ENCODE measurements around the gene UCK2.
"Not testable (repeated sequence)": the region's sequence is repeated elsewhere in the genome, so short reads cannot be mapped to it uniquely, and the experiment has no call there.

UCK2 gene
- 7.6 to 53.1 (median 20.5) reads per million in 4 experiments for total RNA-seq

DNA sequence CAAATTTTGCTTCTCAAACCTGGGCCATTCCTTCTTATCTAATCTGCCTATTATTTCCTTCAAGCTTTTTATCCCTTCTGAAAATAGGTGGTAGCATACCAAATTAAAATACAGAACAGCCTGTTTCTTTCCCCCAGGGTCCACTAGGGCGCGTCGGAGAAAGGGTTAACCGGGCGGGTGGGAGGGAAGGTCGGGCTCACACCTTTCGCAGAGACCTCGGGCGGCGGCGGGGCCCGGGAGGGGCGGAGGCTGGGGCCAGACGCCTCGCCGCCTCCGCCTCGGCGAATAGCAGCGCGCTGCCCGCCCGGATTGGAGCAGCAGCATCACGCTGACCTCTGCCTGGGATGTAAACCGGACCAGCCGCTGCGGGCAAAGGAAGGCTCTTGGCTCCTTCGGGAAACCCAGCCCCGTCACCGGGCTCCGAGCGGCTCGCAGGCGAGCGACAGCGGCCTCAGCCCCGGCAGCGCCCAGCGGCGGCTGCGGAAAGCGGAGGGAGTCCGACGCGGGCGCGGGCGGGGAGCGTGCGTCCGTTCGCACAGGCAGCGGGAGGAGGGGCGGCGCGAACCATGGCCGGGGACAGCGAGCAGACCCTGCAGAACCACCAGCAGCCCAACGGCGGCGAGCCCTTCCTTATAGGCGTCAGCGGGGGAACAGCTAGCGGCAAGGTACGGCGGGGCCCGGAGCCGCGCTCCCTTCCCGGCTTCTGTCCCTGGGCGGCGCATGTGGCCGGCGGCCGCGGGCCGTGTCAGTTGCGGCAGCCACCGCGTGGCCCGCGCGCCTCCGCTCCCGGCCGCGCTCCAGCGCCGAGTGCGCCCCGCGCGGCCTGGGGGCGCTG lies at the start of gene UCK2:
Gene UCK2 (plus strand): TSS at position 347 of the 835 bp plus-strand sequence. CDS start 220 bp downstream, at position 567.
- DNase-seq: peak; percentile 7

DNA sequence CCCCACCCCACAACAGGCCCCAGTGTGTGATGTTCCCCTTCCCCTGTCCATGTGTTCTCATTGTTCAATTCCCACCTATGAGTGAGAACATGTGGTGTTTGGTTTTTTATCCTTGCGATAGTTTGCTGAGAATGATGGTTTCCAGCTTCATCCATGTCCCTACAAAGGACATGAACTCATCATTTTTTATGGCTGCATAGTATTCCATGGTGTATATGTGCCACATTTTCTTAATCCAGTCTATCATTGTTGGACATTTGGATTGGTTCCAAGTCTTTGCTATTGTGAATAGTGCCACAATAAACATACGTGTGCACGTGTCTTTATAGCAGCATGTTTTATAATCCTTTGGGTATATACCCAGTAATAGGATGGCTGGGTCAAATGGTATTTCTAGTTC lies 49.2 kb upstream of the UCK2 start:
- not testable (repeated sequence) for DNase-seq

GRCh38 chr1:165783519-165783918 lies 43.9 kb upstream of the UCK2 start:
- DNase-seq: not testable (repeated sequence)

GRCh38 chr1:165787741-165788140 lies 39.7 kb upstream of the UCK2 start:
- DNase-seq: no peak

DNA sequence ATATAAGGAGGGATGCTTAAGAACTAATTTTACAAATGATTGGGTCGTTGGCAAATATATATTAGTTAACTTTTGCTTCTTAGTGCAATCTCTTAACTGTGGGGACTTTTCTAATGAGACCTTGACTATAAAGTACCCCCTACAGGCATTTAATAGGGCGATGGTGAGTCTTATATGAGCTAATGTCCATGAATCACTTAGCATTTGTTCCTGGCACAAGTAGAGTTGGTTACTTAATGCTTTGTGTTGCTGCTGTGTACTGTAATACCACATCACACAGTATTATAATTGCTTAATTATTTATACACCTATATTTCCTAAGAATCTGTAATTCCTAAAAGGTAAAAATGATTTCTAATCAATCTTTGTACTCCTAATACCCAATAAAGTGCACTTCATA lies 33.5 kb upstream of the UCK2 start:
- no peak for DNase-seq

- DNase-seq: no peak
Observed at GRCh38 chr1:165795894-165796293, 31.5 kb upstream of the UCK2 start.

- no peak for DNase-seq
Observed at GRCh38 chr1:165799387-165799786, 28.0 kb upstream of the UCK2 start.

DNA sequence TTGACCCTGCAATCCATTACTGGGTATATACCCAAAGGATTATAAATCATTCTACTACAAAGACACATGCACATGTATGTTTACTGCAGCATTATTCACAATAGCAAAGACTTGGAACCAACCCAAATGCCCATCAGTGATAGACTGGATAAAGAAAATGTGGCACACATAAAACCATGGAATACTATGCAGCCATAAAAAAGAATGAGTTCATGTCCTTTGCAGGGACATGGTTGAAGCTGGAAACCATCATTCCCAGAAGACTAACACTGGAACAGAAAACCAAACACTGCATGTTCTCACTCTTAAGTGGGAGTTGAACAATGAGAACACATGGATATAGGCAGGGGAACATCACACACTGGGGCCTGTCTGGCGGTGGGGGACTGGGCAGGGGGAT lies 22.9 kb upstream of the UCK2 start:
- DNase-seq: not testable (repeated sequence)

DNA sequence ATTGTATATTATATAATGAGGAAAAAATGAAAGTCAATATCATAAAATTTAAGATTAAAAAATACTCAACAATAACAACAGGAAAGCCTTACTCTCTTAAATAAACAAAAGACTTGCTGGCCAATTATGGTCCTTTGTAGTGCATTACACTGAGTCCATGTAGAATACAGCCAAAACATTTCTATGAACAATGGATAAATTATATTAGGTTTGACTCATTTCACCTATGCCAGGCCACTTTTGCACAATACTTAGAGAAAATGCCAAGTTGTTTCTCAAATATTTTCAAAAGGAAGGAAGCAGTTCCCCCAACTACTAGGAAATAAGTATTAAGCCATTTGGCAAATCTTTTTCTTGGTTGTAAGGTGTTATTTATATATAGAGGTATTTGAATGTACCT lies 19.8 kb upstream of the UCK2 start:
- DNase-seq: no peak

GRCh38 chr1:165815725-165816124 lies 11.7 kb upstream of the UCK2 start:
- DNase-seq: no peak

DNA sequence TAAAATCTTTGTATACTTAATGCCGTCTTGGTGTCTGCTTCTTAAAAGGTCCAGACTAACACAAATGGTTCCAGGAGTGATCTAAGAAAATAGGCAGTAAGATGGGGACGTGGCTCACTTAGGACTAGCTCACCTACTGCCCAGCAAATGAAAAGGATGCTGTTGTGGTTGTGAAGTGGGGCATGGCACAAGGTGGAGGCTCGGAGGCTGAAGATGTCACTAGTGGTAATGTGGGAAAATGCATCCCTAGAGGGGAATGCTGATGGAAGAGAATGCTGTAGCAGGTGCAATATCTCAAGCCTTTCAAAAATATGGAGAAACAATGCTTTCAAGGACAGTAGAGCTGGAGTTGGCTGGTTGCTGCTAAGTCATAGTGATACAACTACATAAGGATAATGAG lies 11.3 kb upstream of the UCK2 start:
- no peak for DNase-seq

DNA sequence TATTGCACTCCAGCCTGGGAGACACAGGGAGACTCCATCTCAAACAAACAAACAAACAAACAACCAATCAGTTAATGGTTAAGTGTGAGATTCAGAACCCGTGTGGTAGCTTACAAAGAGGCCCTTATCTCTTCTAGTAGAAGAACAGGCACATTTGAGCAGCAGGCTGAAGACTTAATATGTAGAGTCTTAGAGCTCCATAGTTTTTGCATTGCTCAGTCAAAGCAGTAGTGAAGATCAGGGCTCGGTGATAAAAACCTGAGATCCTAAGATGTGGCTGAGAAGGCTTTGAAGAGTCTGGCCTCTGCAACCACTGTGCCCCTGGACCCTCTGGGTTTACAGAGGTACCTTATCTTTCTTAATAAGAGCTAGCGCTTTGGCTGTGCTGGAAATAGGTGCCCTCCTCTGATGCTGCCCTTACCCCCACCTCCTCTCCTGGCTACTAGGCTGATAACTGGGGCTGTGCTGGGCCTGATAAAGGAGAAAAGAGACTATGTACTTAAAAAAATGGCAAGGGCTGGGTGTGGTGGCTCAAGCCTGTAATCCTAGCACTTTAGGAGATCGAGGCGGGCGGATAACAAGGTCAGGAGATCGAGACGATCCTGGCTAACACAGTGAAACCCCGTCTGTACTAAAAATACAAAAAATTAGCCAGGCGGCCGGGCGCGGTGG lies 10.5 kb upstream of the UCK2 start:
- no peak for DNase-seq

- DNase-seq: no peak
Observed at GRCh38 chr1:165823552-165824268, 3.7 kb upstream of the UCK2 start.

DNA sequence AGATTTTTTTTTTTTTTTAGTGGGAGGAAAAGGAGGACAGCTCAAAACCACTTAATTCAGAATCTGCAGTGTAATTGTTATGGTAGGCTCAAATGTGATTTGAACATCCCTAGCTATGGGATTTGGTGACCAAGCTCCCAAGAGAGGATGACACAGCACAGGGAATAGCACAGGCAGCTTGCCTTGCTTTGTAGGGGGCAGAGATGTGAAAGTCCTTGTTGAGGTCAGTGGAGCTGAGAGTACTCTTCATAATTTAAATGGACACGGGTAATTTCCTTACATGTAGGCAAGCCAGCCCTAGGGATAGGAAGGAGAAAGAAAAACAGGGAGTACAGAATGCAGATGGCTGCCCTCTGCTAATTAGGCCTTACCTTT lies 3.2 kb upstream of the UCK2 start:
- DNase-seq: no peak

DNA sequence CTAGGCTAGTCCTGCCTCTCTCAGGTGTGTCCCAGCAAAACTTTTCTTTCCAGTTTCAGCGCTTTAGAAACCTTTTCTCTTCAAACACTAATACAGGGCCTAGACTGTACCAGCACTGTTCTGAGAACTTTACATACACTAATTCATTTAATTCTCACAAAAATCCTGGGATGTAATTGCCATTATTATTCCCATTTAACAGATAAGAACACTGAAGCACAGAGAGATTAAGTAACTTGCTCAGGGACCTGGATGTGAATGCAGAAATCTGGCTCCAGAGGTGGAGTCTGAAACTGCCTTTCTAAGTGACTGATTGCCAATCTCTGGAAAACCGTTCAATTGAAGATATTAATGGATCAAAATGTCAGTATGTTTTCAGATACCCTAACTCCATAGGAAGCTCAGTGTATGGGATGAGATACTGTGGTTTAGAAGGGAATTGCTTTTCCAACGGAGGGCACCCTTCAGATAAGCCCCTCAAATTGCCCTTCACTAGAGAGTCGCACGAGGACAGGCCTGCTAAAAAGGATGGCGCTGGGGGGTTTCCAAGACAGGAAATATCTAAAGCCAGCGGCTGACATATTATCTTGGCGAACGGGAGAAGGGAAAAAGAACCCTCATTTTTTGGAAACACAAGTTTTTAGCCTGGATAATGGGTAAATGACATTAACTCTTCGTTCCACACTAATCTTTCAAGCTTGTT lies 698 bp upstream of the UCK2 start:
- DNase-seq: no peak

GRCh38 chr1:165828103-165828668 lies 772 bp downstream of the UCK2 start:
- peak; percentile 7 for DNase-seq

GRCh38 chr1:165828669-165829329 lies 1.4 kb downstream of the UCK2 start:
- DNase-seq: no peak

GRCh38 chr1:165829888-165830287 lies 2.5 kb downstream of the UCK2 start:
- DNase-seq: no peak

- DNase-seq: no peak
Observed at GRCh38 chr1:165831146-165831545, 3.7 kb downstream of the UCK2 start.

DNA sequence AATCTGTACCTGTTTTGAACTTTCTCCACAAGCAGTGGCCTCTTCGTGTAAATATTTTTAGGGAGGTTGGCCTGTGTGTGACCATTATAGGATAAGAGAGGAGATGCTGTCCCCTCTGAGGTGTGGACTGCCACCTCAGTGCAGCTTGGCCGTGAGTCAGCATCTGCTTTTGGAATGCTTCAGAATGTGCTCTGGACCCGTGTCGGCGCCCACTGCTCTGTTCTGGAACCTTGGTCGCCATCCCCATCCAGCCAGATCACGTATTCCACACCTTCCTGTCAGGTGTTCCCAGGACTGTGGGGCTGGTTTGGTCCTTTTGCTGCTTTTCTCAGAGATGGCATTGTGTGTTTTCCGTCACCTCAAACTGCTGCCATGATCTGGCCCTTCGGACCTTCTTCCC lies 5.5 kb downstream of the UCK2 start:
- no peak for DNase-seq

DNA sequence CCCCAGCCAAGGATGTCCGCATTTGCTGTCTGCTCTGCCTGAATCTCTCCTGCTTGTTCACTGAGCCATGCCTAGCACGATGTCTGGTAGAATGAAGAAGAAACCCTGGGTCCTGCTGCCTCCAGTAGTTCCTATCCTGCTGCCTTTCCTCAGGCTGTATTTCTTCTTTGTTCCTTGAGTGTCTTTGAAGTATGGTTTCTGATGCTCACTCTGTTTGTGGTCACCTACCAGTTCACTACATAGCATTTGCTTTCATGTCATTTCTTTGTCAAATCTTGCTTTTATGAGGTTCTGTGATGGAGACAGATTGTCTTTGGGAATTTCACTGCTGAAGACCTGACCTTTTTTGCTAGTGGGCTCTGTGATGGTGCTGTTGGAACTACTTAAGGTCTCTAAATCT lies 5.9 kb downstream of the UCK2 start:
- no peak for DNase-seq

GRCh38 chr1:165834229-165834628 lies 6.8 kb downstream of the UCK2 start:
- no peak for DNase-seq

All from effector CD8-positive, alpha-beta T cell (primary cell).